Naive thymus-derived CD8-positive, alpha-beta T cell (primary cell): ENCODE results near the gene KIF26A. TPM values are rescaled to one million over a fixed set of nuclear protein-coding genes. Genes with fewer than 3 reads are reported as not detected.

Experiments
- ATAC-seq, 2 donors: fragments of 150-1000 bp; cut with Tn5 transposase in 1 of 2; sonication (Bioruptor Pico), chemical (Tn5 transposase) in 1 of 2; 1 replicate in 1 of 2; 2 replicates in 1 of 2; pipeline ENCODE4 v1.10.0; 2021; ENCODE audit warnings: mild to moderate bottlenecking in 2 of 2, moderate library complexity in 2 of 2
- POLR2A ChIA-PET: fragments of 350-600 bp; sonication (Branson Sonifier 250); formaldehyde crosslinking; loops from one replicate; lab custom pipeline; 2021; ENCODE audit warnings: antibody characterized with exemption; lab: Charles Lee
- DNase-seq, 10 donors: peaks; one replicate each; pipeline versions ENCODE4 v3.0.0 to v3.0.0-alpha.2; 2020 to 2022
- H3K27ac Mint-ChIP-seq, 10 donors: one replicate each; pipeline ENCODE4 v1.8.0; 2020 to 2022; ENCODE audit warnings: mild to moderate bottlenecking in 10 of 10, mixed read lengths in 10 of 10, moderate library complexity in 4 of 10, inconsistent platforms in 1 of 10
- H3K27me3 Mint-ChIP-seq, 5 donors: one replicate each; pipeline ENCODE4 v1.8.0; 2021 to 2022; ENCODE audit warnings: mixed read lengths in 5 of 5
- H3K36me3 Mint-ChIP-seq, 3 donors: one replicate each; pipeline ENCODE4 v1.8.0; 2020 to 2022; ENCODE audit warnings: mixed read lengths in 3 of 3, mild to moderate bottlenecking in 2 of 3, inconsistent platforms in 1 of 3
- H3K4me1 Mint-ChIP-seq, 4 donors: one replicate each; pipeline ENCODE4 v1.8.0; 2021 to 2022; ENCODE audit warnings: mixed read lengths in 4 of 4
- H3K4me3 Mint-ChIP-seq, 10 donors: one replicate each; pipeline ENCODE4 v1.8.0; 2020 to 2022; ENCODE audit warnings: mild to moderate bottlenecking in 10 of 10, mixed read lengths in 10 of 10, moderate library complexity in 6 of 10, inconsistent platforms in 1 of 10
- H3K9me3 Mint-ChIP-seq, 9 donors: one replicate each; pipeline ENCODE4 v1.8.0; 2020 to 2022; ENCODE audit warnings: mixed read lengths in 9 of 9, mild to moderate bottlenecking in 3 of 9, inconsistent platforms in 1 of 9, moderate library complexity in 1 of 9
- polyA plus RNA-seq, 3 donors: library from polyadenylated mRNA; unstranded; fragments of 300-500 nt; fragmentation: Illumina TruSeq; gene quantifications; one replicate each; pipeline ENCODE4 v1.2.3, GENCODE V29; 2021
- total RNA-seq, 8 experiments: library from RNA in 2 of 8; stranded (reverse) in 2 of 8; gene quantifications; one replicate each; pipeline ENCODE4 v1.2.3 and lab custom pipeline; 2021 to 2026

KIF26A gene
- total and polyA plus RNA-seq, 5 experiments from 2014 or later, result 0.10 to 0.11 TPM; not detected in 3

- no peak for ATAC-seq
- POLR2A ChIA-PET, result no interaction called here
- H3K9me3 Mint-ChIP-seq, result no peaks in the 10 kb centered on the region
- no peak for DNase-seq
- H3K4me1 Mint-ChIP-seq, result no peaks in the 10 kb centered on the region
- no peak overlapping the region for H3K4me3 Mint-ChIP-seq
- no peak overlapping the region for H3K27ac Mint-ChIP-seq
- no peaks in the 10 kb centered on the region for H3K36me3 Mint-ChIP-seq
- no peaks in the 10 kb centered on the region for H3K27me3 Mint-ChIP-seq
Measured at GRCh38 chr14:104154246-104154645, 15.9 kb downstream of the KIF26A start.

GRCh38 chr14:104155513-104155912 lies 17.1 kb downstream of the KIF26A start:
- no peaks in the 10 kb centered on the region for H3K9me3 Mint-ChIP-seq
- H3K4me3 Mint-ChIP-seq, result no peak overlapping the region
- no peaks in the 10 kb centered on the region for H3K36me3 Mint-ChIP-seq
- no peak for DNase-seq
- H3K4me1 Mint-ChIP-seq, result no peaks in the 10 kb centered on the region
- no peaks in the 10 kb centered on the region for H3K27me3 Mint-ChIP-seq
- POLR2A ChIA-PET, result no interaction called here
- H3K27ac Mint-ChIP-seq, result no peak overlapping the region
- no peak for ATAC-seq

- no peaks in the 10 kb centered on the region for H3K9me3 Mint-ChIP-seq
- H3K36me3 Mint-ChIP-seq, result no peaks in the 10 kb centered on the region
- POLR2A ChIA-PET, result no interaction called here
- H3K4me3 Mint-ChIP-seq, result no peak overlapping the region
- DNase-seq (no peak), ATAC-seq (no peak)
- H3K27me3 Mint-ChIP-seq, result no peaks in the 10 kb centered on the region
- H3K4me1 Mint-ChIP-seq, result no peaks in the 10 kb centered on the region
- H3K27ac Mint-ChIP-seq, result no peak overlapping the region
Measured at GRCh38 chr14:104156142-104156541, 17.8 kb downstream of the KIF26A start.

GRCh38 chr14:104157016-104157928 lies 18.9 kb downstream of the KIF26A start:
- H3K27ac Mint-ChIP-seq, result no peak overlapping the region
- no peak overlapping the region for H3K4me3 Mint-ChIP-seq
- no peaks in the 10 kb centered on the region for H3K36me3 Mint-ChIP-seq
- ATAC-seq (no peak), DNase-seq (no peak)
- no peaks in the 10 kb centered on the region for H3K27me3 Mint-ChIP-seq
- H3K4me1 Mint-ChIP-seq, result no peaks in the 10 kb centered on the region
- POLR2A ChIA-PET, result no interaction called here
- no peaks in the 10 kb centered on the region for H3K9me3 Mint-ChIP-seq

GRCh38 chr14:104158827-104159798 lies 20.7 kb downstream of the KIF26A start:
- no peaks in the 10 kb centered on the region for H3K9me3 Mint-ChIP-seq
- no peak for ATAC-seq
- H3K27ac Mint-ChIP-seq, result no peak overlapping the region
- no peaks in the 10 kb centered on the region for H3K4me1 Mint-ChIP-seq
- H3K36me3 Mint-ChIP-seq, result no peaks in the 10 kb centered on the region
- DNase-seq, result no peak
- no peak overlapping the region for H3K4me3 Mint-ChIP-seq
- H3K27me3 Mint-ChIP-seq, result no peaks in the 10 kb centered on the region
- POLR2A ChIA-PET, result no interaction called here

- ATAC-seq, result no peak
- H3K27ac Mint-ChIP-seq, result no peak overlapping the region
- POLR2A ChIA-PET, result no interaction called here
- DNase-seq, result no peak
- no peaks in the 10 kb centered on the region for H3K4me1 Mint-ChIP-seq
- no peaks in the 10 kb centered on the region for H3K9me3 Mint-ChIP-seq
- no peak overlapping the region for H3K4me3 Mint-ChIP-seq
- H3K27me3 Mint-ChIP-seq, result no peaks in the 10 kb centered on the region
- H3K36me3 Mint-ChIP-seq, result no peaks in the 10 kb centered on the region
Measured at GRCh38 chr14:104159990-104160389, 21.6 kb downstream of the KIF26A start.

- no peak overlapping the region for H3K27ac Mint-ChIP-seq
- ATAC-seq, result no peak
Measured at GRCh38 chr14:104161602-104162367, 23.4 kb downstream of the KIF26A start.

GRCh38 chr14:104162495-104162894 lies 24.1 kb downstream of the KIF26A start:
- Mint-ChIP-seq H3K27me3 (no peaks in the 10 kb centered on the region), H3K27ac (no peak overlapping the region)

More at GRCh38 chr14:104161602-104162367, 23.4 kb downstream of the KIF26A start:
- Mint-ChIP-seq H3K36me3 (no peaks in the 10 kb centered on the region), H3K27me3 (no peaks in the 10 kb centered on the region), H3K4me1 (no peaks in the 10 kb centered on the region), H3K9me3 (no peaks in the 10 kb centered on the region), H3K4me3 (no peak overlapping the region)
- DNase-seq, result no peak
- POLR2A ChIA-PET, result no interaction called here

GRCh38 chr14:104163541-104163940 lies 25.2 kb downstream of the KIF26A start:
- Mint-ChIP-seq H3K27me3 (no peaks in the 10 kb centered on the region), H3K4me3 (no peak overlapping the region), H3K36me3 (no peaks in the 10 kb centered on the region), H3K27ac (no peak overlapping the region), H3K4me1 (no peaks in the 10 kb centered on the region), H3K9me3 (no peaks in the 10 kb centered on the region)
- DNase-seq (no peak), ATAC-seq (no peak)
- POLR2A ChIA-PET, result no interaction called here

More at GRCh38 chr14:104162495-104162894, 24.1 kb downstream of the KIF26A start:
- no peaks in the 10 kb centered on the region for H3K9me3 Mint-ChIP-seq
- DNase-seq, result no peak
- no peak for ATAC-seq
- H3K4me1 Mint-ChIP-seq, result no peaks in the 10 kb centered on the region
- H3K4me3 Mint-ChIP-seq, result no peak overlapping the region
- no peaks in the 10 kb centered on the region for H3K36me3 Mint-ChIP-seq
- POLR2A ChIA-PET, result no interaction called here

- DNase-seq (no peak), ATAC-seq (no peak)
- Mint-ChIP-seq H3K4me3 (no peak overlapping the region), H3K9me3 (no peaks in the 10 kb centered on the region), H3K36me3 (no peaks in the 10 kb centered on the region), H3K4me1 (no peaks in the 10 kb centered on the region), H3K27me3 (no peaks in the 10 kb centered on the region), H3K27ac (no peak overlapping the region)
- POLR2A ChIA-PET, result no interaction called here
Measured at GRCh38 chr14:104164041-104164440, 25.7 kb downstream of the KIF26A start.

GRCh38 chr14:104164512-104164911 lies 26.1 kb downstream of the KIF26A start:
- no peak overlapping the region for H3K4me3 Mint-ChIP-seq
- DNase-seq, result no peak
- H3K9me3 Mint-ChIP-seq, result no peaks in the 10 kb centered on the region
- POLR2A ChIA-PET, result no interaction called here
- H3K4me1 Mint-ChIP-seq, result no peaks in the 10 kb centered on the region
- H3K36me3 Mint-ChIP-seq, result no peaks in the 10 kb centered on the region
- ATAC-seq, result no peak
- no peak overlapping the region for H3K27ac Mint-ChIP-seq
- no peaks in the 10 kb centered on the region for H3K27me3 Mint-ChIP-seq

GRCh38 chr14:104166698-104167097 lies 28.3 kb downstream of the KIF26A start:
- H3K4me1 Mint-ChIP-seq, result no peaks in the 10 kb centered on the region
- POLR2A ChIA-PET, result no interaction called here
- no peak overlapping the region for H3K27ac Mint-ChIP-seq
- H3K27me3 Mint-ChIP-seq, result no peaks in the 10 kb centered on the region
- H3K4me3 Mint-ChIP-seq, result no peak overlapping the region
- no peaks in the 10 kb centered on the region for H3K9me3 Mint-ChIP-seq
- no peak for ATAC-seq
- H3K36me3 Mint-ChIP-seq, result no peaks in the 10 kb centered on the region
- DNase-seq, result no peak
